GM21526 (cell line): ENCODE measurements around the gene PTPRD.

Source experiments
- ATAC-seq: cut with Tn5 transposase; IDR thresholded peaks from one replicate; pipeline ENCODE4 v1.9.1; 2021; ENCODE audit warnings: moderate library complexity; ENCODE audit not compliant: unreplicated experiment, low FRiP score

Gene PTPRD

GRCh38 chr9:10062629-10063395, 550.0 kb downstream of the PTPRD start:
- no peak for ATAC-seq

- no peak for ATAC-seq
Observed at GRCh38 chr9:10059044-10059443, 553.8 kb downstream of the PTPRD start.

- ATAC-seq, result no peak
Observed at GRCh38 chr9:10055886-10056395, 556.9 kb downstream of the PTPRD start.

- ATAC-seq, result no peak
Observed at GRCh38 chr9:10054456-10054855, 558.3 kb downstream of the PTPRD start.

- no peak for ATAC-seq
Observed at GRCh38 chr9:10052916-10053315, 559.9 kb downstream of the PTPRD start.

GRCh38 chr9:10052181-10052580, 560.6 kb downstream of the PTPRD start:
- no peak for ATAC-seq

- no peak for ATAC-seq
Observed at GRCh38 chr9:10050016-10050415, 562.8 kb downstream of the PTPRD start.

GRCh38 chr9:10048994-10049393, 563.8 kb downstream of the PTPRD start:
- no peak for ATAC-seq

GRCh38 chr9:10045598-10045997, 567.2 kb downstream of the PTPRD start:
- ATAC-seq, result no peak

GRCh38 chr9:10041726-10042229, 571.0 kb downstream of the PTPRD start:
- ATAC-seq, result no peak

GRCh38 chr9:10036095-10036494, 576.7 kb downstream of the PTPRD start:
- no peak for ATAC-seq

GRCh38 chr9:10032166-10032565, 580.6 kb downstream of the PTPRD start:
- no peak for ATAC-seq

GRCh38 chr9:10026443-10026984, 586.3 kb downstream of the PTPRD start:
- ATAC-seq, result no peak

- no peak for ATAC-seq
Observed at GRCh38 chr9:10015755-10016154, 597.0 kb downstream of the PTPRD start.

GRCh38 chr9:10014889-10015288, 597.9 kb downstream of the PTPRD start:
- no peak for ATAC-seq

GRCh38 chr9:10009401-10009800, 603.4 kb downstream of the PTPRD start:
- no peak for ATAC-seq

- no peak for ATAC-seq
Observed at GRCh38 chr9:10008101-10008799, 604.6 kb downstream of the PTPRD start.

GRCh38 chr9:10007356-10007755, 605.4 kb downstream of the PTPRD start:
- no peak for ATAC-seq

GRCh38 chr9:10005206-10005605, 607.6 kb downstream of the PTPRD start:
- ATAC-seq, result no peak

GRCh38 chr9:10003047-10003446, 609.8 kb downstream of the PTPRD start:
- ATAC-seq, result no peak

GRCh38 chr9:10000669-10001068, 612.1 kb downstream of the PTPRD start:
- ATAC-seq, result no peak
